Measurements from ENCODE around the gene CHN2.

- no peak for TF ChIP-seq CTCF (IDR thresholded peaks at IDR 0.05)
- no peak for TF ChIP-seq ZFX (IDR thresholded peaks at IDR 0.05; ENCODE audit: borderline replicate concordance)
Measured at GRCh38 chr7:29457141-29457561, 262.6 kb downstream of the CHN2 start.

All from 22Rv1 (cell line).